ENCODE data around the gene AIPL1. TPM values are rescaled to one million over a fixed set of nuclear protein-coding genes. Genes with fewer than 3 reads are reported as not detected.

AIPL1 gene
- total RNA-seq, 2 experiments from 2014 or later, result not detected

DNA sequence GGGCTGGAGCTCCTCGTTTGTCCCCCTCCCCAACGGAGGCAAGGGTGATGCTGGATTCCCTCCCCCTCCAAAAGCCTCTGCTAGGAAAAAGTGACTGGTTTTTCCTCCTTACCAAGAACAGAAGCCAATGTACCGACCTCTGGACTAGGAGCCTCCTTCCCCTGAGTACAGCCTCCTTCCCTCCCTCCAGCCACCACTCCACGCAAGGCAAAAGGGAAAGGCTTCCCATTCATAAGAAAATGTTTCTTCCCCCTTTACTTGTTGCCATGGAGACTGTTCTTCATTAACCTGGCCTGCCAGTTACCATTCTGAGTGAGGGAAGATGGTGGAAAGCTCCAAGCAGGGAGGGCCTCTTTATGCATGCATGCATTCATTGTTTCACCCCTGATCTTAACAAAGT, 5.0 kb upstream of the AIPL1 start:
- ATAC-seq (ENCODE audit: poor library complexity), result no peak
- TF ChIP-seq, protein P1, sequence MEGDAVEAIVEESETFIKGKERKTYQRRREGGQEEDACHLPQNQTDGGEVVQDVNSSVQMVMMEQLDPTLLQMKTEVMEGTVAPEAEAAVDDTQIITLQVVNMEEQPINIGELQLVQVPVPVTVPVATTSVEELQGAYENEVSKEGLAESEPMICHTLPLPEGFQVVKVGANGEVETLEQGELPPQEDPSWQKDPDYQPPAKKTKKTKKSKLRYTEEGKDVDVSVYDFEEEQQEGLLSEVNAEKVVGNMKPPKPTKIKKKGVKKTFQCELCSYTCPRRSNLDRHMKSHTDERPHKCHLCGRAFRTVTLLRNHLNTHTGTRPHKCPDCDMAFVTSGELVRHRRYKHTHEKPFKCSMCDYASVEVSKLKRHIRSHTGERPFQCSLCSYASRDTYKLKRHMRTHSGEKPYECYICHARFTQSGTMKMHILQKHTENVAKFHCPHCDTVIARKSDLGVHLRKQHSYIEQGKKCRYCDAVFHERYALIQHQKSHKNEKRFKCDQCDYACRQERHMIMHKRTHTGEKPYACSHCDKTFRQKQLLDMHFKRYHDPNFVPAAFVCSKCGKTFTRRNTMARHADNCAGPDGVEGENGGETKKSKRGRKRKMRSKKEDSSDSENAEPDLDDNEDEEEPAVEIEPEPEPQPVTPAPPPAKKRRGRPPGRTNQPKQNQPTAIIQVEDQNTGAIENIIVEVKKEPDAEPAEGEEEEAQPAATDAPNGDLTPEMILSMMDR (IDR thresholded peaks at IDR 0.05), result no peak

DNA sequence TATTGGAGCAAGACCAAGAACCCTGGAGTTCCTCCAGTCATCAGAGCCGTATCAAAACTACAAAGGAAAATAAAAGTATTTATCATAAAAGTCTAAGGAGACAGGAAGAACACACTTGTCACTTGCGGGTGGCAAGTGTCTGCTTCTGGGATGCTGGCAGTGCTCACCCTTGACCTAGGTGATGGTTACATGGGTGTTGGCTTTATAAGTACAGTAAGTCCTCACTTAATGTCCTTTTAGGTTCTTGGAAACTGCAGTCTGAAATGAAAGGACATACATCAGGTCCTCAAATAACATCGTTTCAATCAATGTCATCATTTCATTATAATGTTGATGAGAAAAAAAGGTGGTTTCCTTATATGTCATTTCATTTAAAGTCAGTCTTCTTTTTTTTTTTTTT, 3.0 kb upstream of the AIPL1 start:
- ChIA-PET POLR2A (no interaction called here), CTCF (interaction anchor here (0.6 kb wide), 1 partner anchor 1149 kb away, joined by 4 read pairs; no protein-coding TSS in a partner anchor)
- peaks cover 5% of the 10 kb centered on the region for H3K4me1 Mint-ChIP-seq (ENCODE audit: low read depth)
- Histone ChIP-seq H3K36me3 (ENCODE audit: insufficient read depth, low read length) (no peaks in the 10 kb centered on the region), H3K27me3 (ENCODE audit: control insufficient read depth in 1 of 2, insufficient read depth in 2 of 2, low read length in 2 of 2) (peaks cover 5 to 11% of the 10 kb centered on the region in 2 experiments), H3K4me1 (ENCODE audit: insufficient read depth, low read length) (peaks cover 3% of the 10 kb centered on the region), H3K9me3 (ENCODE audit: control insufficient read depth in 1 of 2, insufficient read depth in 1 of 2, low read length in 2 of 2) (no peaks in the 10 kb centered on the region), H3K27ac (ENCODE audit: low read depth in 1 of 2, low read length in 2 of 2) (no peak overlapping the region), H3K4me3 (ENCODE audit: low read length) (no peak overlapping the region)
- H3K27ac Mint-ChIP-seq, result no peak overlapping the region
- H3K36me3 Mint-ChIP-seq (ENCODE audit: low read depth), result no peaks in the 10 kb centered on the region
- no peaks in the 10 kb centered on the region for H3K9me3 Mint-ChIP-seq
- intact Hi-C loops (cut with DNase I, micrococcal nuclease), result loop anchor here (5.0 to 10.0 kb wide), 2 partner anchors 733 to 1021 kb away; partner anchors contain the start of gene NUP88 (in 1 of the 2)
- no peak overlapping the region for H3K4me3 Mint-ChIP-seq
- TF ChIP-seq, protein P1 (IDR thresholded peaks at IDR 0.05), result no peak
- DNase-seq (no peak), ATAC-seq (ENCODE audit: poor library complexity) (no peak)
- H3K27me3 Mint-ChIP-seq, result peaks cover 37% of the 10 kb centered on the region

More for the DNA sequence above, 5.0 kb upstream of the AIPL1 start:
- CTCF ChIA-PET, result no interaction called here
- Histone ChIP-seq H3K27me3 (ENCODE audit: control insufficient read depth in 1 of 2, insufficient read depth in 2 of 2, low read length in 2 of 2) (peaks cover 5 to 11% of the 10 kb centered on the region in 2 experiments), H3K27ac (ENCODE audit: low read depth in 1 of 2, low read length in 2 of 2) (no peak overlapping the region), H3K4me1 (ENCODE audit: insufficient read depth, low read length) (peaks cover 21% of the 10 kb centered on the region), H3K4me3 (ENCODE audit: low read length) (no peak overlapping the region), H3K9me3 (ENCODE audit: control insufficient read depth in 1 of 2, insufficient read depth in 1 of 2, low read length in 2 of 2) (no peaks in the 10 kb centered on the region), H3K36me3 (ENCODE audit: insufficient read depth, low read length) (no peaks in the 10 kb centered on the region)
- Mint-ChIP-seq H3K27me3 (peaks cover 37% of the 10 kb centered on the region), H3K4me1 (ENCODE audit: low read depth) (peaks cover 18% of the 10 kb centered on the region), H3K4me3 (no peak overlapping the region), H3K27ac (no peak overlapping the region), H3K9me3 (no peaks in the 10 kb centered on the region), H3K36me3 (ENCODE audit: low read depth) (no peaks in the 10 kb centered on the region)
- intact Hi-C loops (cut with DNase I, micrococcal nuclease), result loop anchor here (5.0 to 10.0 kb wide), 2 partner anchors 735 to 1023 kb away; partner anchors contain the start of gene NUP88 (in 1 of the 2)
- POLR2A ChIA-PET, result no interaction called here
- no peak for DNase-seq

DNA sequence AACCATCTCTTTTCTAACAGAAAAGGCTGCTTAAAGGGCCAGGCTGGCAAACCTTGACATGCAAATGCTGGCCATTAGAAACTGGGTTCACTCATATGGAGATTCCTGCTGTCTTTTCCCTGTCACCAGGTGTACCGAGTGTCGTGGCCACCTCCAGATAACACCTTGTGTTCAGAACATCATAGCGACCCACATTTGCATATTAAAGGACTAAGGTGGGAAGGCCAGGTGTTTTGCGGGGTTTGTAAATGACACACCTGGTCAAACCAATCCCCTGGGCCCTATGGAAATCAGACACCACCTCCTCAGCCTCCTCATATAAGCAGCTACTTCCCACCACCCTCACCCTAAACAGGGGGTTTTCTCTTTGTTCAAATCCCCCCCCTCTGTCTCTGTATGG, 2.5 kb upstream of the AIPL1 start:
- Histone ChIP-seq H3K36me3 (ENCODE audit: insufficient read depth, low read length) (no peaks in the 10 kb centered on the region), H3K27me3 (ENCODE audit: control insufficient read depth in 1 of 2, insufficient read depth in 2 of 2, low read length in 2 of 2) (peaks cover 5 to 11% of the 10 kb centered on the region in 2 experiments), H3K4me1 (ENCODE audit: insufficient read depth, low read length) (peaks cover 3% of the 10 kb centered on the region), H3K27ac (ENCODE audit: low read depth in 1 of 2, low read length in 2 of 2) (no peak overlapping the region), H3K4me3 (ENCODE audit: low read length) (no peak overlapping the region), H3K9me3 (ENCODE audit: control insufficient read depth in 1 of 2, insufficient read depth in 1 of 2, low read length in 2 of 2) (no peaks in the 10 kb centered on the region)
- Mint-ChIP-seq H3K27ac (no peak overlapping the region), H3K27me3 (peaks cover 37% of the 10 kb centered on the region), H3K36me3 (ENCODE audit: low read depth) (no peaks in the 10 kb centered on the region), H3K9me3 (no peaks in the 10 kb centered on the region), H3K4me1 (ENCODE audit: low read depth) (peaks cover 5% of the 10 kb centered on the region), H3K4me3 (no peak overlapping the region)
- intact Hi-C loops (cut with DNase I, micrococcal nuclease), result loop anchor here (5.0 to 10.0 kb wide), 2 partner anchors 733 to 1020 kb away; partner anchors contain the start of gene NUP88 (in 1 of the 2)
- no peak for DNase-seq
- ChIA-PET POLR2A (no interaction called here), CTCF (interaction anchor here (1.4 to 1.8 kb wide), 2 partner anchors 15 to 849 kb away, joined by 4 to 12 read pairs; no protein-coding TSS in a partner anchor)
- TF ChIP-seq, protein P1 (IDR thresholded peaks at IDR 0.05), result no peak
- ATAC-seq (ENCODE audit: poor library complexity), result no peak

Data from CD4-positive, alpha-beta T cell (primary cell).